Glomerular visceral epithelial cell (primary cell): ENCODE results near the gene CDC42EP5.
"Not testable (repeated sequence)": the region's sequence is repeated elsewhere in the genome, so short reads cannot be mapped to it uniquely, and the experiment has no call there.

Source experiments
- DNase-seq: peaks from one replicate; pipeline ENCODE4 v3.0.0-alpha.2; 2016; ENCODE audit errors: extremely low spot score

The CDC42EP5 gene

DNA sequence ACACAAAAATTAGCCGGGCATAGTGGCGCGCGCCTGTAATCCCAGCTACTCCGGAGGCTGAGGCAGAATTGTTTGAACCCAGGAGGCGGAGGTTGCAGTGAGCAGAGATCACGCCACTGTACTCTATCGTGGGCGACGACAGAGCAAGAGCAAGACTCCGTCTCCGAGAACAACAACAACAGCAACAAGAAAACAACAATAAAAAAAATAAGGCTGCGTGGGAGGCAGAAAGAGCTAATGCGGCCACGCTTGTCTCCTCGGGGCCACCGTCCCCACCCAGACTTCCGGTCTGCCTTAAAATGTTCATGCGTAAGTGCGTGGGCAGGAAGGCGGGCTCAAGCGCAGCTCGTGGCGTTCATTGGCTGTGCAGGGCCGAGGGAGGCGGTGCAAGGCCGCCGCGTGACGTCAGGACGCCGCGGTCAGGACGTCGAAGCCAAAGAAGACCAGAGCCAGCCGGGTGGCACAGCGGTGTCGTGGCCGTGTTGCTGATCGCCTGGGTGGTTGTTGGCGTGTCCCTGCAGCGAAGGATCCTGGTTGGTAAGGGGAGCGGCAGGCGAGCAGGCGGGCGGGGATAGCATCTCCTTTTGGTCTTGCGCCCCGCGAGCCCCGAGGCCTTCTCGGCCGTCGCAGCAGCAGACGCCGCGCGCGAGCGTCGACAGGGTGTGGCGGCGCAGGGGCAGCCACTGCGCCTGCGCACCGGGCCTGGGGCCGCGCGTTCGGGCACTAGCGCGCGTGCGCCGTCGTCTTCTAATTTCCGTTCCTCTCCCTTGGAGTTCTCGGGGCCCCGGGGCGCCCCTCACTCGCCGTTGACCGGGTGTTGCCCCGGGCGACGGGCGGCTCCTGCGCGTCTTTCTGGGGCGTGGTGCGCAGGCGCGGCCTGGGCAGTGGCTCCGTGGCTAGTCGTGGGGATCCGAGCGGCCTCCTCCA, 24.1 kb downstream of the CDC42EP5 start, which contains the start of gene LENG8:
Gene LENG8 (plus strand): TSS at position 426 of the 927 bp plus-strand sequence. CDS start 2,146 bp downstream, outside the sequence.
- DNase-seq = peak; percentile 98

DNA sequence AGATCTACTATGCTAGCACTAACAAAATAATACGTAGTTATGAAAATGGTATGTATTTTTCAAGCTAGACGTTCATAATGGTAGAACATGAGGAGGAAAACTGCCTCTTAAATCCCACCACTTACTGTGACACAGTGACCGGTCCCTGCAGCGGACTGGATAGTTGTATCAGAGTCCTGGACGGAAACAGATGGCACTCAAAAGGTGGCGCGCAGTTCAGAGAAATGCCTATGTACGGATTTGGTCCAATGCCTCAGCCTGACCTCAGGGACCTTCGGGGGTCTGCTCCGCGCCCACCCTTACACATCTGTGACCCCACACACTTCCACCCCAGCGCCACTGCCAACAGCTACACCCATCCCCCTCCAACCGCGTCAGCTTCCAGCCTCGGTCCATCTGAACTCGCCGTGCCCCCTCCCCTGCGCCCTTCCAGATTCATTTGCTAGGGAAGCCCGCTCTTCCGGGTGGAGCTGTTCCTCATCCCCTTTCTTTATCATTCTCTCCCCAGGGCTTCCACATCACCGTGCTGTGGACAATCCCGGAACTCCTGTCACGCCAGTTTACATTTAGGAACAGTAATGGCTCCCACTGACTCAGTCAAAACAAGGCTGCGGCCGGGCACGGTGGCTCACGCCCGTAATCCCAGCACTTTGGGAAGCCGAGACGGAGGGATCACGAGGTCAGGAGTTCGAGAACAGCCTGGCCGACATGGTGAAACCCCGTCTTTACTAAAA, 24.9 kb downstream of the CDC42EP5 start:
- peak; percentile 60 for DNase-seq

DNA sequence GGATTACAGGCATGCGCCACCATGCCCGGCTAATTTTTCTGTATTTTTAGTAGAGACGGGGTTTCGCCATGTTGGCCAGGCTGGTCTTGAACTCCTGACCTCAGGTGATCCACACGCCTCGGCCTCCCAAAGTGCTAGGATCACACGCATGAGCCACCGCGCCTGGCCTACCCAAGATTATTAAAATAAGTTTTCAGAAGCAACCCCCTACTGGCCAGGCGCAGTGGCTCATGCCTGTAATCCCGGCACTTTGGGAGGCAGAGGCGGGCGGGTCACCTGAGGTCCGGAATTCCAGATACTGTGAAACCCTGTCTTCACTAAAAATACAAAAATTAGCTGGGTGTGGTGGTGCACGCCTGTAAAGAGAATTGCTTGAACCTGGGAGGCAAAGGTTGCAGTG, 26.7 kb downstream of the CDC42EP5 start:
- DNase-seq = not testable (repeated sequence)

DNA sequence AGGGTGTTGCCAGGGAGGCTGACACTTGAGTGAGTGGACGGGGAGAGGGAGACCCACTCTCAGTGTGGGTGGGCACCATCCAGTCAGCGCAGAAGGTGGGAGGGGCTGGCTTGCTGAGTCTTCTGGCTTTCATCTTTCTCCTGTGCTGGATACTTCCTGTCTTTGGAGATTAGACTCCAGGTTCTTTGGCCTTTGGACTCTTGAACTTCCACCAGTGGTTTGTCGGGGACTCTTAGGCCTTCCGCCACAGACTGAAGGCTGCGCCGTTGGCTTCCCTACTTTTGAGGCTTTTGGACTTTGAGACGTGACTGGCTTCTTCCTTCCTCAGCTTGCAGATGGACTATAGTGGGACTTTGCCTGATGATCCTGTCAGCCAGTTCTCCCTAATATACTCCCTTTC, 28.4 kb downstream of the CDC42EP5 start:
- DNase-seq = no peak

DNA sequence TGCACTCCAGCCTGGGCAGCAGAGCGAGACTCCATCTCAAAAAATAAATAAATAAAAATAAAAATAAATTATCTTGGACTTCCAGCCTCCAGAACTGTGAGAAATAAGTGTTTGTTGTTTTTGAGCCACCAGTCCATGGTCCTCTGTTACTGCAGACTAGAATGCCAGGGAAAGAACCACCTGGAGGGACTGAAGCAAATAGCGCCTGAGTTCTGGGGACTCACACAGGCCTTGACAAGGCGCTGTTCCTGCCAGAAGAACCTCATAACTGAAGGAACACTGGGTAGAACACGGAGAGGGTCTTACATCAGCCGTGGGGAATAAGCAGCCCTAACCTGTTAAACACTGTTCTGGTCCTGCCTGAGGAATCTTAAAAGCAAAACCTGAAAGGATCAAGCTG, 32.5 kb downstream of the CDC42EP5 start:
- no peak for DNase-seq

DNA sequence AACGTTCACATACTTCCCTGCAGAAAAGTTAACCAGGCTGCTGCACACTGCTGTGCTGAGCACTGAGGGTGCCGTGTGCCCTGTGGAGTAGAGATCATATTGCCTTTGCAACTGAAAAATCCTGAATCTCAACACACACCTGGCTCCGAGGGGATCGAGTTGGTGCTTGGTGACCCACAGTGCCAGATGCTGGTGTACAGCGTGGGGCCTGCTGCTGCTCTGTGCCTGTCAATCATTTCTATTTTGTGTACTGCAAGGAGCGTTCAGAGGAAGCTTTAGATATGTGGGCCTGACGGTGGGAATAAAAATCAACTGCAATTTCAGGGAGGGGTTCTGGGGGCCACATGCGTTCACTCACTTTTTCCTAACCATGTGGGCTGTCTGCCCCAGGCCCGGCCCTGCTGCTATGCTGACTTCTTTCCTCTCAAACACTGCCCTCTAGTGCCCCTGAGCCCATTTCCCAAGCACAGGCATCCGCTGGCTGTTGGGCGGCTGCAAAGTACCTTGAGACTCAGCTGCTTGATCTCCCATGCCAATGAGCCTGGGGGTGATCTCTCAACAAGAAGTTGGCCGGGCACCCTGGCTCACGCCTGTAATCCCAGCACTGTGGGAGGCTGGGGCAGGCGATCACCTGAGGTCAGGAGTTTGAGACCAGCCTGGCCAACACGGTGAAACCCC, 33.8 kb downstream of the CDC42EP5 start:
- DNase-seq = no peak

DNA sequence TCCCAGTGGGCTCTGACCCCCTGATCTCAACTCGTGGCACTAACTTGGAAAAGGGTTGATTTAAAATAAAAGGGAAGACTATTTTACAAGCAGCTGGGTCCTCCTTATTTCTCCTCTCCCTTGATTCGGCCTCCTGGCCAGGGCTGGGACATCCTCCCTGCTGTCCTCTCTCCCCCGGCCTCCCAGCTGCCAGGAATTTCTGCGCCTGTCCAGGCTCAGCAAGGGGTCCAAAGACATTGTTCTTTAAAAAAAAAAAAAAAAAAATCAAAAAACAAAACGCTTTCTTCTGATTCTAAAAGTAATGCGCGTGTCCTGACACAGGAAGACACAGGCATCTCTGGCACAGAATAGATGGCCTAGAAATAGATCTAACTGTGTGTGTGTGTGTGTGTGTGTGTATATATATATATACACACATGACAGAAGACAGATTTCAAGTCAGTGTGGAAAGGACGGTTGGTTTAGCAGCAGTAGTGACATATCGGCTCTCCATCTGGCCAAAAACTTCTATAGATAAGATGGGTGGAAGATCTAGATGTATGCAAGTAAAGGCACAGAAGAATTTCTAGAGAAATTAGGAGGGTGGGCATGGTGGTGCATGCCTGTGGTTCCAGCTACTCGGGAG, 36.4 kb downstream of the CDC42EP5 start:
- no peak for DNase-seq

DNA sequence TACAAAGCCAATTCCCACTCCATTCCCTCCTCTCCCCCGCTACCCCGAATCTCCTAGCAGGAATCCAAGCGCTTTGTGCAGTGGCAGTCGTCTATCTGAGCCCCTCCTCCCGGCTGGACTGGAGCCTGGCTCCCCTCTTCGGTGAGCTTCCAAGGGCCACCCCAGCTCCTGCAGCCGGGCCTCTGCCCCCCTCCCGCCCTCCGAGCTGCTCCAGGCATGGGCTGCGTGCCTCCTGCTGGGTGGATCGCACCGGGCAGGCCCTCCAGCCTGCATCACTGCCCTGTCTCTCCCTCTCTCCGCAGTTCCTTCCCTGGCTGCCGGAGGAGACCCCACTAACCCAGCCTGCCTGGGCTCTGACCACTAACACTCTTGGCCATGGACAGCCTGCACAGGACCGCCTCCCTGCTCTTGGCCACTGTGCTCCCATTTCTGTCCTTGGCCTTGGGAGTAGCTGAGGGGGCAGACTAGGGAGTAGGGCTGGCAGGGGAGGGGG, 37.0 kb downstream of the CDC42EP5 start:
- no peak for DNase-seq

DNA sequence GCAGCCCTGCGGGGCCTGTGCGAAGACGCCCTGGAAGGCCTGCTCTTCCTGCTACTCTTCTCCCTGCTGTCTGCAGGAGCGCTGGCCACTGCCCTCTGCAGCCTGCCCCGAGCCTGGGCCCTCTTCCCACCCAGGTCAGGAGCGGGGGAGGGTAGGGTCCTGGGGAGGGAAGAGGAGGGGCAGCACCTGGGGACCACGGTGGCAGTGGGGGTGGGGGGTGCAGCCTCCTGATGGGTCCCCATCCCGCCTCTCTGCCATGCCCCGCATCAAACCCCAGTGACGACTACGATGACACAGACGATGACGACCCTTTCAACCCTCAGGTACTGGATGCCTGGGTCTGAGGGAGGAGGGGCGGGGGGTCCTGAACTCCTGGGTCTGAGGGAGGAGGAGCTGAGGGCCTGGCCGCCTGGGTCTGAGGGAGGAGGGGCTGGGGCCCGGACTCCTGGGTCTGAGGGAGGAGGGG, 37.5 kb downstream of the CDC42EP5 start:
- no peak for DNase-seq

DNA sequence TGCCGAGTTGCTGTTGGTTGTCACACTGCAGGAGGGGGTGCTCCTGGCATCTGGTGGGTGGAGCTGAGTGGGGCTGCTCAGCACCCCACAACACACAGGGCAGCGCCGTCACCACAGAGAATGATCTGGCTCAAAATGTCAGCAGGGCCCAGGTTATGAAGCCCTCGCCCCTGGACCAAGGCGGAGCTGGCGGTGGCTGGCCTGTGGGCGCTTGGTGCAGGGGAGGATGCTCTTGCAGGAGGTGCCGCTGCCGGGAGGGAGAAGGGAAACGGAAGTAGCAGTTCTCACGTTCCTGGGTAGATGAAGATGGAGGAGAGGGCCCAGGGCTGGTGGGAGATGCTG, 38.3 kb downstream of the CDC42EP5 start:
- DNase-seq = no peak

DNA sequence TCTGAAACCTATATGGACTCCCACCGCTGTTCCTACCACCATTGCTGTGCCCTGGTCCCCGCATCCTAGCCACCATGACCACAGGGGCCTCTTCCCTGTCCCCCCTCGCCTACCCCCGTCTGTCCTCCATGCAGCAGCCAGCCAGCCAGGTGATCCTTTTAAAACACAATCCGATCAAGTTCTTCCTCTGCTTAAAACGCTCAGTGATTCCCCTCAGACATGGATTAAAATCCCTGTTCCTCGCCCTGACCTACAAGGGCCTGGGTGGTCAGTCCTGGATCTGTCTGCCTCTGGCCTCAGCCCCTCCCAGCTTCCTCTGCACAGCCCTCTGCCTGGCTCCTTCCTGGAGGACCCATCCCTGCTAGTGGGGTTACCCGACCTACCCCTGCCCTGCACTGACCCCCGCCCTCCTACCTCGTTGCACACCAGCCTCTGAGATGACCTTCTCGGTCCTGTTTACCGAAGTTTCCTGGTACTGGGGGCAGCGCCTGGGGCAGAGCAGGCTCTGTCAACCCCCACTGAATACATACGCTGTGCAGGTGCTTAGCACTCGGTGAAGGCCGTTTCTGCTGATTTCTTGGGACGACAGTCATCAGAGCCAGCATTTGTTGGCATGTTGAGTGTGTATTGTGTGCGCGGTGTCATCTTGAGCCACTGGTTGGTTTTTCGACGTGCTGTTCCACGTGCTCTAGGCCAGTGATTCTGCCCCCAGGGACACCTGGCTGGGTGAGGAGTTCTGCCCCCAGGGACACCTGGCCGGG, 38.8 kb downstream of the CDC42EP5 start:
- no peak for DNase-seq

DNA sequence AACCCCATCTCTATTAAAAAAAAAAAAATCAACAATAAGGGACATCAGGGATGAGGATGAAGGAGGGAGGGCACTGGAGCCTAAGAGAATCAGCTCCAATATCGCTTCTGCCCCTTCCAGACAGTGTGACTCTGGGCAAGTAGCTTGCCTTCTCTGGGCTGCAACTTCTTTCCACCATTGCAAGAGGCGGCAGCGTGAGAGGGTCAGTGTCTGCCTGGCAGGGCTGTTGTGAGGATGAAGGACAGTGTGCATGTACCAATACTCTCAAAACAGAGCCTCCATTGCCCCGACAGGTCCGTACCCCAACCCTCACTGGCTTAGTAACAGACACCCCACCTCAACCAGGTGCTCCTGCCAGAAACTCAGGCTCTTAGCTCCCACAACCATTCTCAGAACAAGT, 39.4 kb downstream of the CDC42EP5 start:
- no peak for DNase-seq

DNA sequence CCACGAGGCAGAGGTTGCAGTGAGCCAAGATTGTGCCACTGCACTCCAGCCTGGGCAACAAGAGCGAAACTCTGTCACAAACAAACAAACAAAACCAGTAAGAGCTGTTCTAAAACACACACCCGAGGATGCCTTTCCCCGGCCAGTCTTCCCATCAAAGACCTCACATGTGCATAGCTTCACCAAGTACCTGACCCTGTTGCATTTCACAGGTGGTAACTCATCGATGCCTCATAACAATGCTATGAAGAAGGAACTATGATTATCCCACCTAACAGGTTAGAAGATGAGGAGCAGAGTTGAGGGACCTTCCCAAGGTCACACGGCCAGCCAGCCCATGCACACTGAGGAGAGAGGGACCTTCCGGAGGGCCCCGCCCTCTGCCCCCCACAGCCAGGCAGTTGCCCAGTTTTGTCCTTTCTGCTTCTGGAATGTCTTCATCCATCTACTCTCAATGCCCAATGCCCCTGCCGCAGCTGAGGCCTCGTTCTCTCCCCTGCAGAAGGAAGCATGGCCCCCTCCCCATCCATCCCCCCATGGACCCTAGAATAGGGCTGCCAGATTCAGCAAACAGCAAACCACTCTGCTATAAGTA, 40.9 kb downstream of the CDC42EP5 start:
- DNase-seq = no peak

DNA sequence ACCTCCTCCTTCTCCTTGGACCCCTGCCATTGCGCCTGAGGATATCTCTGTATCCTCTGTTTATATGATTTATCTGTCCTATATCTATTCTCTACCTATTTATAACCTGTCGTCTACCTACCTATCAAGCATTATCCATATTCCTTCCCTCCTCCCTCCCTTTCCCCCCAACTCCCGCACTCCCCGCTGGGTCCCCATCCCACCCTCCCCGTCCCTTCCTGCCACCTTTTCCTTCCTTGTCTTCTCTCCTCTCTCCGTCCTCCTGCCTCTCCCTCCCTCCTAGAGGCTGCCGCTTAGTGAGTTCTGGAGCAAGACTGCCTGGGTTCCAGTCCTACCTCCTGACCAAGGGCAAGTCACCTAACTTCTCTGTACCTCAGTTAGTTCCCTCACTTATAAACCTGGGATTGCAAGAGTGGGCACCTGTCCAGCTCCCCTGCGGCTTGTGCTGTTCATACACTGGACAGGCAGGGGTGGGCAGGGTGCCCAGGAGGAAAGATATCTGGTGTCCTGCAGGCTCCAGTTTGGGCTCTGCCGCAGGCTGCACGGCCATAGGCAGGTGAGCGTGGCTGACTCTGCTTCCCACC, 41.7 kb downstream of the CDC42EP5 start:
- peak; percentile 72 for DNase-seq

DNA sequence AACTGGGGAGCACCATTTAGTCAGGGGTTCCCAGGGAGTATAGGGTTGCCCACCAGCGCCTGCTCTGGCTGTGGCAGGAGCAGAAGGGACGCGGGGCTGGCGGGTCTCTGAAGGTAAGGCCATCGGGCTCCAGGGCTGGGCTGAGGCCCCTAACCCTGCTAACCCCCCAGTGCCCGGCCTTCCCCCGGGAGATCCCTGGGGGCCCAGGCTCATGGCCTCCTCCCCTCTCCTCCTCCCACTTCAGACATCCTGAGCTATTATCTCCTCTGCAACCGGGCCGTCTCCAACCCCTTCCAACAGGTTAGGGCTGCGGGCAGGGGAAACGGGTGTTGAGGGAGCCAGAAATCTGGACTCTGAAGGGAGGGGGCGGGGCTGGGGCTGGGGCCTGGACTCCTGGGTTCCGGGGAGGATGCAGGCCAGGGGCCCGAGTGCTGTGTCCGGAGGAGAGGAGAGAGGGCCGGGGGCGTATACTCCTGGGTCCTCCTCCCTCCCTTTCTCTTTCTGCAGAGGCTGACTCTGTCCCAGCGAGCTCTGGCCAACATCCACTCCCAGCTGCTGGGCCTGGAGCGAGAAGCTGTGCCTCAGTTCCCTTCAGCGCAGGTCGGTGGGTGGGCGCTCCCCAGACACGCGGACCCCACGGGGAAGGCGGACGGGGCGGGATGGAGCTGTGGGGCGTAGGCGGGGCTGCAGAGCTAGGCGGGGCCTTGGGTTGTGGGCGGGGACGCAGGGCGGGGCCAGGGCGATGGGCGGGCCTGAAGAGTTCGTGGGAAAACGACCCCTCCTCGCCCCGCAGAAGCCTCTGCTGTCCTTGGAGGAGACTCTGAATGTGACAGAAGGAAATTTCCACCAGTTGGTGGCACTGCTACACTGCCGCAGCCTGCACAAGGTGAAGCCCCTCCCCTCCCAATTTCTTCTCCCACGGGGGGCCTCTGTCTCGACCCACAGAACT, 42.5 kb downstream of the CDC42EP5 start:
- DNase-seq = peak; percentile 29

DNA sequence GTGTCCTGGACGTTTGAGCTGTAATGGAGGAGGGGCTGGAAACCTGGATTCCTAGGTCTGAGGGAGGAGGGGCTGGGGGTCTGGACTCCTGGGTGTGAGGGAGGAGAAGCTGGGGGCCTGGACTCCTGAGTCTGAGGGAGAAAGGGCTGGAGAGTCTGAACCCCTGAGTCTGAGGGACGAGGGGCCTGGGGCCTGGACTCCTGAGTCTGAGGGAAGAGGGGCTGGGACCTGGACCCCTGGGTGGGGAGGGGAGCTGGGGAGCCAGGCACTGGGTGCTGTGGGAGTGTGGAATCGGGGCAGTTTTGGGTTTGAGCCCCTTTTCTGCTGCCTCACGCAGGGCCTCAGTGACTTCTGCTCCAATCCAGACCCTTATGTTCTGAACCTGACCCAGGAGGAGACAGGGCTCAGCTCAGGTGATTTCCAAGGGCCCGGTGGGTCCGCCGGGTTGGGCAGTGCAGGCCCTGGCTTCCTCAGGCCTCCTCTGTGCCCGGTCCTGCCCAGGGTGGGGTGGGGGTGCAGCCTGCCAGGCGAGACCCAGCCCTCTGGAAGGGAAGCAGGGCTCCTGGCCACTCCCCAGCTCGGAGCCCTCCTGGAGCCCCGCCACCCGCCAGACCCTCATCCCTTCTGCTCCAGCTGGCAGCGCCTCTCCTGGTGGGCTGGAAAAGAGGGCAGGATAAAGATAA, 43.4 kb downstream of the CDC42EP5 start:
- no peak for DNase-seq

DNA sequence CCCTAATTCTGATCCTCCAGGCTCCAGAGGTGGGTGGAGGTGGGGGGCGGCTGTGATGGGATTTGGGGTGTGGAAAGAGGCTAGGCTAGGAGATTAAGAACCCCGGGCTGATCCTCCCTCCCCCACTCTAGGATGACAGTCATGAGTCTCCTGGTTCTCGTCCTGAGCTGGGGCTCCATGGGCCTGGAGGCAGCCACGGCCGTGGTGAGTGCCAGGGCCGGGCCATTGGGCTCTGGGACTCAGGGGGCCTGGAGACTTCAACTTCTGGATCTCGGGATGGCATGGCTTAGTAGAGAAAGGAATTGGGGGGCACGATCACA, 44.0 kb downstream of the CDC42EP5 start:
- DNase-seq = no peak

DNA sequence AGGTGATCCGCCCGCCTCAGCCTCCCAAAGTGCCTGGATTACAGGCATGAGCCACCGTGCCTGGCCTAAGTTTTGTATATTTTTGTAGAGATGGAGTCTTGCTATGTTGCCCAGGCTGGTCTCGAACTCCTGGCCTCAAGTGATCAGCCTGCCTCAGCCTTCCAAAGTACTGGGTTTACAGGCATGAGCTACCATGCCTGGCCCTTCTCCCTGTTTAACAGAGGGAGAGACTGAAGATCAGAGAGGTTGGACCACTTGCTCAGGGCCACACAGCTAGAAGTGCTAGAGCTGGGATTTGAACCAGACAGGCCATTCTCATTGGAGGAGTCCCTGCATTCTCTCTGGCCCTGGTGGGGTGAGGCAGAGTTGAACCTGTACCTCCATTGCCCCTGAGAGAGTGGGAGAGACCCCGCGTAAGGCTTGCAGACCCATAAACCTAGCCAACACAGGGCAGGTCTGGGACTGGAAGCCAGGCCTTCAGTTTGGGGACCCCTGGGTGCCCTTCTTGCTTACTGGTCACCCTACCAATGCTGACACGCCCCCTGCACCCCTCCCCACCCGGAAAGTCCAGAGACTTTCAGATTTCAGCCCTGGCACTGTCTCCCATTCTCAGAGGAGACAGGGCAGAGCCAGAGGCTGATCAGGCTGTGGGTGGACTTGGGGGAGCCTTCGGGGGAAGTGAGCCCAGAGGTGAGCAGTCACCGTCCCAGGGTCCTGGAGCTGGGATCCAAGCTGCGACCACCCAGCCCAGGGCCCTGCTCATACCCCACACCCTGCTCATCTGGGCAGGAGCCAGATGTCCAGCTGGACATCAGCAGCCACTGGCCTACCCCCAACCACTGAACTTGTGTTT, 44.5 kb downstream of the CDC42EP5 start:
- no peak for DNase-seq
